Liver (tissue), 9 donors: ENCODE measurements around the gene CACNG6. TPM values are rescaled to one million over a fixed set of nuclear protein-coding genes. Genes with fewer than 3 reads are reported as not detected.

ENCODE experiments used
- DNase-seq: peaks from one replicate; pipeline ENCODE4 v3.0.0-alpha.2; 2017; ENCODE audit warnings: low spot score
- H3K27ac ChIP-seq, 2 donors: one replicate each; pipeline ENCODE4 v1.7.0; 2013; ENCODE audit warnings: inconsistent platforms in 2 of 2, low read length in 2 of 2, control low read depth in 1 of 2, low read depth in 1 of 2, mild to moderate bottlenecking in 1 of 2
- H3K27me3 ChIP-seq, 4 donors: one replicate each; pipeline versions ENCODE4 v1.6.1 to v1.7.0; 2013; ENCODE audit warnings: low read length in 3 of 4, inconsistent platforms in 1 of 4, mild to moderate bottlenecking in 1 of 4, moderate library complexity in 1 of 4; ENCODE audit not compliant: control insufficient read depth in 4 of 4, insufficient read depth in 4 of 4
- H3K36me3 ChIP-seq, 4 donors: one replicate each; pipeline versions ENCODE4 v1.6.1 to v1.7.0; 2013; ENCODE audit warnings: low read length in 3 of 4, mild to moderate bottlenecking in 3 of 4, low read depth in 1 of 4, moderate library complexity in 1 of 4; ENCODE audit not compliant: control insufficient read depth in 4 of 4, insufficient read depth in 3 of 4
- H3K4me1 ChIP-seq, 4 donors: one replicate each; pipeline versions ENCODE4 v1.6.1 to v1.7.0; 2013; ENCODE audit warnings: low read length in 3 of 4, mild to moderate bottlenecking in 3 of 4, moderate library complexity in 1 of 4; ENCODE audit not compliant: control insufficient read depth in 4 of 4, insufficient read depth in 4 of 4
- H3K4me3 ChIP-seq, 3 donors: one replicate each; pipeline versions ENCODE4 v1.6.1 to v1.7.0; 2013; ENCODE audit warnings: low read length in 3 of 3, control low read depth in 1 of 3, low read depth in 1 of 3, mild to moderate bottlenecking in 1 of 3
- H3K9ac ChIP-seq, 2 donors: one replicate each; pipeline ENCODE4 v1.7.0; 2013; ENCODE audit warnings: low read length in 2 of 2, mild to moderate bottlenecking in 2 of 2, moderate library complexity in 2 of 2, control low read depth in 1 of 2, low read depth in 1 of 2
- H3K9me3 ChIP-seq, 4 donors: one replicate each; pipeline versions ENCODE4 v1.6.1 to v1.7.0; 2013; ENCODE audit warnings: low read length in 3 of 4; ENCODE audit not compliant: control insufficient read depth in 4 of 4
- FOXA1 ChIP-seq: IDR thresholded peaks from 2 replicates; pipeline ENCODE4 v1.6.1; 2016; ENCODE audit warnings: antibody characterized with exemption
- FOXA2 ChIP-seq: IDR thresholded peaks from 2 replicates; pipeline ENCODE4 v1.6.1; 2016; ENCODE audit warnings: antibody characterized with exemption
- GABPA ChIP-seq, 2 donors: IDR thresholded peaks in 1 of 2; conservative IDR thresholded peaks in 1 of 2; 2 replicates each; pipeline ENCODE4 v1.6.1; 2016; ENCODE audit warnings: antibody characterized with exemption in 2 of 2, mild to moderate bottlenecking in 1 of 2, moderate library complexity in 1 of 2
- HNF4A ChIP-seq, 2 donors: conservative IDR thresholded peaks; 2 replicates each; pipeline ENCODE4 v1.6.1; 2016; ENCODE audit warnings: antibody characterized with exemption in 2 of 2, mild to moderate bottlenecking in 2 of 2
- HNF4G ChIP-seq: IDR thresholded peaks from 2 replicates; pipeline ENCODE4 v1.6.1; 2016; ENCODE audit warnings: antibody characterized with exemption
- NR2F2 ChIP-seq: IDR thresholded peaks from 2 replicates; pipeline ENCODE4 v1.6.1; 2016; ENCODE audit warnings: antibody characterized with exemption
- RAD21 ChIP-seq, 2 donors: IDR thresholded peaks; 2 replicates each; pipeline ENCODE4 v1.6.1; 2016; ENCODE audit warnings: antibody characterized with exemption in 2 of 2, mild to moderate bottlenecking in 2 of 2
- RXRA ChIP-seq, 2 donors: IDR thresholded peaks; 2 replicates each; pipeline ENCODE4 v1.6.1; 2017 to 2018; ENCODE audit warnings: antibody characterized with exemption in 2 of 2, mild to moderate bottlenecking in 1 of 2
- SP1 ChIP-seq: IDR thresholded peaks from 2 replicates; pipeline ENCODE4 v1.6.1; 2018; ENCODE audit warnings: antibody characterized with exemption, mild to moderate bottlenecking
- TAF1 ChIP-seq: conservative IDR thresholded peaks from 2 replicates; pipeline ENCODE4 v1.6.1; 2016; ENCODE audit warnings: antibody characterized with exemption, mild to moderate bottlenecking
- WGBS: extraction: QIAGEN DNeasy Blood & Tissue Kit; methylation state at CpG from one replicate; pipeline ENCODE4 v1.1.7; 2013; 5-methylcytosine and 5-hydroxymethylcytosine counted together
- polyA plus RNA-seq, 2 donors: library from polyadenylated mRNA; stranded (reverse) in 1 of 2; unstranded in 1 of 2; fragments of 200-250 nt in 1 of 2; fragments of >200 nt in 1 of 2; fragmentation: Nextera tagmentation in 1 of 2; extraction: Ambion mirVana in 1 of 2; gene quantifications; one replicate each; pipeline versions ENCODE4 v1.2.1 to v1.2.3, GENCODE V29; 2013 to 2015
- total RNA-seq, 2 donors: library from RNA; depleted of rRNA; stranded (reverse); fragments of >200 nt; gene quantifications; one replicate each; pipeline ENCODE4 v1.2.3, GENCODE V29; 2014
- TF ChIP-seq, protein P1 (sequence below): IDR thresholded peaks from 2 replicates; pipeline ENCODE4 v1.6.1; 2016; ENCODE audit warnings: antibody characterized with exemption, mild to moderate bottlenecking
- TF ChIP-seq, protein P2 (sequence below): fragments of 150-350 bp; IDR thresholded peaks from 2 replicates; pipeline ENCODE4 v1.5.1; 2017; ENCODE audit warnings: improper control_type of control experiment, low read depth, low read length; ENCODE audit not compliant: missing input control
- donor health status: healthy.
- donor health status: healthy.
- donor health status: healthy.
- donor health status: healthy.
- donor health status: healthy.

Gene CACNG6
- total and polyA plus RNA-seq, 4 donors: not detected

GRCh38 chr19:54009440-54009839, 18.0 kb downstream of the CACNG6 start (continued):
- TF ChIP-seq HNF4A (conservative IDR thresholded peaks at IDR 0.05) (no peak), FOXA1 (no peak)

DNA sequence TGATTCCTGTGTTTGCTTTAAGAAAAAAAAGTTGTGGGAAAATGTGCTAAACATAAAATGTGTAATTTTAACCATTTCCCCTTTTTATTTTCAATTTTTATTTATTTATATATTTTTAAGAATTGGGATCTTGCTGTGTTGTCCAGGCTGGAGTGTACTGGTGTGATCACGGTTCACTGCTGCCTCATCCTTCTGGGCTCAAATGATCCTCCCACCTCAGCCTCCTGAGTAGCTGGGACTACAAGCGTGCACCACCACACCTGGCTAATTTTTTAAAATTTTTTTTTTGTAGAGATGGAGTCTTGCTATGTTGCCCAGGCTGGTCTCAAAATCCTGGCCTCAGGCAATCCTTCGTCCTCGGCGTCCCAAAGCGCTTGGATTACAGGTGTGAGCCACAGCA, 19.0 kb downstream of the CACNG6 start:
- TF ChIP-seq HNF4G (no peak), NR2F2 (no peak), SP1 (no peak), FOXA2 (no peak), GABPA (IDR thresholded peaks at IDR 0.05 in 1 of 2, conservative IDR thresholded peaks at IDR 0.05 in 1 of 2) (no peak), RXRA (IDR thresholded peaks at IDR 0.05) (no peak), TAF1 (no peak)
- TF ChIP-seq, protein P1, sequence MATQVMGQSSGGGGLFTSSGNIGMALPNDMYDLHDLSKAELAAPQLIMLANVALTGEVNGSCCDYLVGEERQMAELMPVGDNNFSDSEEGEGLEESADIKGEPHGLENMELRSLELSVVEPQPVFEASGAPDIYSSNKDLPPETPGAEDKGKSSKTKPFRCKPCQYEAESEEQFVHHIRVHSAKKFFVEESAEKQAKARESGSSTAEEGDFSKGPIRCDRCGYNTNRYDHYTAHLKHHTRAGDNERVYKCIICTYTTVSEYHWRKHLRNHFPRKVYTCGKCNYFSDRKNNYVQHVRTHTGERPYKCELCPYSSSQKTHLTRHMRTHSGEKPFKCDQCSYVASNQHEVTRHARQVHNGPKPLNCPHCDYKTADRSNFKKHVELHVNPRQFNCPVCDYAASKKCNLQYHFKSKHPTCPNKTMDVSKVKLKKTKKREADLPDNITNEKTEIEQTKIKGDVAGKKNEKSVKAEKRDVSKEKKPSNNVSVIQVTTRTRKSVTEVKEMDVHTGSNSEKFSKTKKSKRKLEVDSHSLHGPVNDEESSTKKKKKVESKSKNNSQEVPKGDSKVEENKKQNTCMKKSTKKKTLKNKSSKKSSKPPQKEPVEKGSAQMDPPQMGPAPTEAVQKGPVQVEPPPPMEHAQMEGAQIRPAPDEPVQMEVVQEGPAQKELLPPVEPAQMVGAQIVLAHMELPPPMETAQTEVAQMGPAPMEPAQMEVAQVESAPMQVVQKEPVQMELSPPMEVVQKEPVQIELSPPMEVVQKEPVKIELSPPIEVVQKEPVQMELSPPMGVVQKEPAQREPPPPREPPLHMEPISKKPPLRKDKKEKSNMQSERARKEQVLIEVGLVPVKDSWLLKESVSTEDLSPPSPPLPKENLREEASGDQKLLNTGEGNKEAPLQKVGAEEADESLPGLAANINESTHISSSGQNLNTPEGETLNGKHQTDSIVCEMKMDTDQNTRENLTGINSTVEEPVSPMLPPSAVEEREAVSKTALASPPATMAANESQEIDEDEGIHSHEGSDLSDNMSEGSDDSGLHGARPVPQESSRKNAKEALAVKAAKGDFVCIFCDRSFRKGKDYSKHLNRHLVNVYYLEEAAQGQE: no peak
- TF ChIP-seq, protein P2, sequence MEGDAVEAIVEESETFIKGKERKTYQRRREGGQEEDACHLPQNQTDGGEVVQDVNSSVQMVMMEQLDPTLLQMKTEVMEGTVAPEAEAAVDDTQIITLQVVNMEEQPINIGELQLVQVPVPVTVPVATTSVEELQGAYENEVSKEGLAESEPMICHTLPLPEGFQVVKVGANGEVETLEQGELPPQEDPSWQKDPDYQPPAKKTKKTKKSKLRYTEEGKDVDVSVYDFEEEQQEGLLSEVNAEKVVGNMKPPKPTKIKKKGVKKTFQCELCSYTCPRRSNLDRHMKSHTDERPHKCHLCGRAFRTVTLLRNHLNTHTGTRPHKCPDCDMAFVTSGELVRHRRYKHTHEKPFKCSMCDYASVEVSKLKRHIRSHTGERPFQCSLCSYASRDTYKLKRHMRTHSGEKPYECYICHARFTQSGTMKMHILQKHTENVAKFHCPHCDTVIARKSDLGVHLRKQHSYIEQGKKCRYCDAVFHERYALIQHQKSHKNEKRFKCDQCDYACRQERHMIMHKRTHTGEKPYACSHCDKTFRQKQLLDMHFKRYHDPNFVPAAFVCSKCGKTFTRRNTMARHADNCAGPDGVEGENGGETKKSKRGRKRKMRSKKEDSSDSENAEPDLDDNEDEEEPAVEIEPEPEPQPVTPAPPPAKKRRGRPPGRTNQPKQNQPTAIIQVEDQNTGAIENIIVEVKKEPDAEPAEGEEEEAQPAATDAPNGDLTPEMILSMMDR: no peak
- 91% methylated on average over 6 of the region's 6 CpGs for WGBS
- H3K4me3 ChIP-seq: no peak overlapping the region
- peaks cover 0 to 2% (median 0%) of the 10 kb centered on the region in 4 donors for H3K4me1 ChIP-seq
- H3K27ac ChIP-seq: no peak overlapping the region
- peaks cover 0 to 2% (median 1%) of the 10 kb centered on the region in 4 donors for H3K27me3 ChIP-seq
- no peak overlapping the region for H3K9ac ChIP-seq
- no peak for DNase-seq
- no peaks in the 10 kb centered on the region for H3K36me3 ChIP-seq
- no peaks in the 10 kb centered on the region for H3K9me3 ChIP-seq

GRCh38 chr19:54011507-54012211, 20.2 kb downstream of the CACNG6 start:
- 30% methylated on average over 36 of the region's 36 CpGs for WGBS
- H3K27me3 ChIP-seq: peaks cover 0 to 2% (median 1%) of the 10 kb centered on the region in 4 donors
- no peak for TF ChIP-seq RAD21 (IDR thresholded peaks at IDR 0.05)
- peaks cover 0 to 2% (median 0%) of the 10 kb centered on the region in 4 donors for H3K4me1 ChIP-seq
- H3K4me3 ChIP-seq: no peak overlapping the region
- DNase-seq: no peak
- H3K36me3 ChIP-seq: no peaks in the 10 kb centered on the region
- H3K9me3 ChIP-seq: no peaks in the 10 kb centered on the region
- no peak overlapping the region for H3K9ac ChIP-seq
- no peak overlapping the region for H3K27ac ChIP-seq
